ENCODE measurements around the gene ATP5PF. TPM values are rescaled to one million over a fixed set of nuclear protein-coding genes. Genes with fewer than 3 reads are reported as not detected.
A peak's percentile ranks its signal among the peaks of the same experiment; 100 is the strongest.
"Not testable (repeated sequence)": the region's sequence is repeated elsewhere in the genome, so short reads cannot be mapped to it uniquely, and the experiment has no call there.

Gene ATP5PF
- polyA plus RNA-seq (2013, experiment 1 of 2; ENCODE audit: insufficient read length), result 139 TPM
- 143 TPM for polyA plus RNA-seq (2013, experiment 2 of 2; ENCODE audit: insufficient read length)

GRCh38 chr21:25734904-25735645 lies at the start of gene ATP5PF, which contains the start of gene GABPA:
ATP5PF (minus strand) TSS chr21:25734904; CDS start chr21:25729794, 5,110 bp downstream.
GABPA (plus strand) TSS chr21:25734972; CDS start chr21:25741599, 6,627 bp downstream.
- DNase-seq, result peak; percentile 99

- DNase-seq, result not testable (repeated sequence)
These were observed 43.6 kb upstream of the ATP5PF start for GRCh38 chr21:25778126-25778875.

DNA sequence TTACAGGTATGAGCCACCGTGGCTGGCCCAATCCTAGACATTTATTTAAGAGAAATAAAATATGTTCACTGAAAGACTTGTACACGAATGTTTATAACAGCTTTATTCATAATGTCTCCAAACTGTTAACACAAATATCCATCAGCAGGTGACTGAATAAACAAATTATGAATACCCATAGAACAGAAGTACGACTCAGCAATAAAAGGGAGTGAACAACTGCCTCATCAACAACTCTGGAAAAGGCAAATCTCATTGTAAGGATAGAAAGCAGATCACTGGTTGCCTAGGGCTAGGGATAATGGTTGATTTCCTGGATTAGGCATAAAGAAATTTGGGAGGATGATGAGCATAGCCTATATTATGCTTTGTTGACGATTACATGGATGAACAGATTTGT lies 41.7 kb upstream of the ATP5PF start:
- DNase-seq, result no peak

DNA sequence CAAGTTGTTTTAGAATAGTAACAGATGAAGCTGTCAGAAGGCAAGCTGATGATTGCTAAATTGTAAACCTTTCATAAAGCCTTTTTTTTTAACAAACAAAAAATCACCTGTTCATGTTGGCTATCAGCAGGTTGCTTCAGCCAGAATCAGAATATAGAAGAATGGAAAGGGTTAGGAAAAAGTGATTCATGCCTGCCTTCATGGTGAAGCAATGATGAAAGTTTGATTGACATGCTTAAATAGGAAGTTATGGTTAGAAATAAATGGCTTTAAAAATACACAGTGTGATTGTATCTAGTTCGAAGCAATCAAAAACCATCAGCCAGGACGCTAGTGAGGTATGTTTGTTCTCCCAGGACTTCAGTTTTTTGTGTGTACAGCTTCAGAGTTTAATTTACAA lies 38.0 kb upstream of the ATP5PF start:
- DNase-seq, result no peak

GRCh38 chr21:25767921-25768320 lies 33.2 kb upstream of the ATP5PF start:
- DNase-seq, result no peak

- no peak for DNase-seq
These were observed 29.4 kb upstream of the ATP5PF start for GRCh38 chr21:25764065-25764464.

DNA sequence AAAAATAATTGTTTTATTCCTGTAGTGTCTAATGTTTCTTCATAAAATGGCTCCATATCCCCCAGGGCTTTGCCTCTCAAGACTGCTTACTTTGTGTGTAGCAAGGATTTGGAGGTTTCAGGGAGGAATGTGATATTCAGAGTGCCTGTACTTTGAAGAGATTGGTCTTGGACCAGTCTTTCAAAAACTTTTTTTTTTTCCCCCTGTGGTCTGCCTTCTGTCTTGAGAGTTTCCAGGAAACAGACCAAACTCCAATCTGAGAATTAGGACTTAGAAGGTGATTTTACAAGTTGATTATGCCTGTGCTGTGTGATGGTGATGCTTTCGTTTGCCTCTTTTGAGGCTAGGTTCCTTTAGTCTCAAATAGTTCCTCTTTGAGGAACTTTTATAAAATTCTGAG lies 26.0 kb upstream of the ATP5PF start:
- no peak for DNase-seq

DNA sequence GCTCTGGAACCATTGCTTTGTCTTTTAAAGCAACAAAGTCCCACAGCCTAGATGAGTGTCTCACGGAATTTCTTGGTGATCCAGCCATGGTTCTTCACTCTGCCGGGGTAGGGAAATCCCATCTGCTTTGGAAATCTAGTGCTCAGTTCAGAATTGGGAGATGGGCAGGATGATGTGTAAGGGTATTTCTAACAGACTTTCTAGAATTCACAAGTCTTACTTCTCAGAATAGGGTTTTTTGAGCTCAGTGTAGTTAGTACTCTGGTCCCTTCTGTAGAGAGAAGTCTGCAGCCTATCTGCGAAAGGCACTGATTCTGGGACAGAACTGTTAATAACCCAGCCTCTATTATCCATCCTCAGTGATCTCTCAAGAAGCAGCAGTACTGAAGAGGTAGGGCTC lies 25.4 kb upstream of the ATP5PF start:
- DNase-seq, result no peak

DNA sequence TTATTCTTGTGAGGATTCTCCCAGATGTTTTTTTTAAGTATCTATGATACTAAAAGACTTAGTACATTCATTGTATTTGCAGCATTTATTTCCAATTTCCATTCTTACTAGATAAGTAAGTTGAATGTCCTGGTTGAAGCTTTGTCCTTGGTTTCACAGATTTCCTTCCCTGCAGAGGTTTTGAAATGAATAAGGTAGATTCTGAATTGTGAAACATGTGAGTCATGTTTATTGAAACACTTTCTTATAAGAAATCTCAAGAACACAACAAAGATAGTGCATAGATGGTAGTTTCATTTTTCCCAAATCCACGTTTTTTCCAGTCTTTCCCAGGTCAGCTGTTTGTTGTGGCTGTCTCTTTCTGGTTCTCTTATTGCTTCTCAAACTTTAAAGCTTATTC lies 24.9 kb upstream of the ATP5PF start:
- no peak for DNase-seq

DNA sequence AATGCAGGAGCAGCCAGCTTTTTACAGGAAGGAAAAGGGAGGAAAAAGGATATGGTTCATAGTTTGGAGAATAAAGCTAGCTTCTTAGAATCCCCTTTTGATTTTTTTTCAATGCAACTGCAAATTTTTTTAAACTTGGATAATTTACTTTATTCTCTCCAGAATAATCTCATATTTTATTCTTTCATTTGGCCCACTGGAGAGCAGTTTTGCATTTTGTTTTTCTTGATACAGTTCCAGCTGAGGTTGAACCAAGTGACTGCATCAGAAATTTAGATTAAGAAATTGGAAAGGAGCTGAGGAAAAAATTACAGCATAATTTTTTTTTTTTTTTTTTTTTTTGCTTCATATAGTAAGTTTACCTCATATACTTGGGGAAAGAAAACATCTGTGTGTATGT lies 22.8 kb upstream of the ATP5PF start:
- no peak for DNase-seq

- no peak for DNase-seq
These were observed 21.7 kb upstream of the ATP5PF start for GRCh38 chr21:25756190-25756932.

DNA sequence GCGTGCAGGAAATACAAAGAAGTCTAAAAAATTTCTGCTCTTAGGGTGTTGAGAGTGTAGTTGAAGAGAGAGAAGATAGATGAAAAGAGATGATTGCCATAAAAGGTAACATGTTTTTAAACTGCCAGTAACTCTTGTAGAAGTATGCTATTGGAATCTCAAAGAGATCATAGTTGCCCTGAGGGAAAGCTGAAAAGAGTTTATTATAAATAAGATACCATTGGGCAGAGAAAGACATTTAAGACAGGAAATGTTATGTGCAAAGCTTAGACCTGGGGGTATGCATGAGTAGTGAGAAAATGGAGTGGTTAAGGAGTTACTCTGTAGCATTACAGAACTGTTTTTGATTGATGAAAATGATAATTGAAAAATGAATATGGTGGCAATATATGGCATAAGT lies 17.7 kb upstream of the ATP5PF start:
- peak; percentile 11 for DNase-seq

DNA sequence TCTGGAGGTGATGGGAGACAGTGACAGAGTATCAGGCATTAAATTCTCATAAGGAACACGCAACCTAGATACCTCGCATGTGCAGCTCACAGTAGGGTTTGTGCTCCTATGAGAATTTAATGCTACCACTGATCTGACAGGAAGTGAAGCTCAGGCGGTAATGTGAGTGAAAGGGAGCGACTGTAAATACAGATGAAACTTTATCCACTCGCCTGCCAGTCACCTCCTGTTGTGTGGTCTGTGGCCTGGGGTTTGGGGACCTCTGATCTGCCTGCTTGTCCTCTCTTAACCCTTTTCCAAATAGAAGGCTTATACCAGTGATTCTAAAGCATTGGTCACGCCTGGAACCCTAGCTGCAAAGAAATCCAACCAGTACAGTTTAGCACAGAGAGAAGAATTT lies 15.4 kb upstream of the ATP5PF start:
- no peak for DNase-seq

DNA sequence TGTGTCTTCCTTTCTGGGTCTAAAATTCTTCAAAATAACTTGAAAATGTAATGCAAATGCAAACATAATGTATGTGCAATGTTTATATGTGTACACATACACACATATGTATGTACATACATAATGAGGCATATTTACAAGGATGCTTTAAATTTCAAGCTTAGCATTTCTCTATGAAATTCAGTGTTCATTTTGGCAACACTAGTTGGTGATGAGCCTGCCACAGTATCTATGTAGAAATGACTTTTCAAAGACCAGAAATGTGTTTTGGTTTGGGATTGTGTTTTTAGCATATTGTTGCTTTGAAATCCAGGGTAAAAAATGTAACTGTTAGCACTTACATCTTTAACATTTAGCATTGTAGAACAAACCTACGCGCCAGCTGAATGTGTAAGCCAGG lies 10.2 kb upstream of the ATP5PF start:
- DNase-seq, result no peak

GRCh38 chr21:25742900-25743299 lies 8.2 kb upstream of the ATP5PF start:
- DNase-seq, result no peak

DNA sequence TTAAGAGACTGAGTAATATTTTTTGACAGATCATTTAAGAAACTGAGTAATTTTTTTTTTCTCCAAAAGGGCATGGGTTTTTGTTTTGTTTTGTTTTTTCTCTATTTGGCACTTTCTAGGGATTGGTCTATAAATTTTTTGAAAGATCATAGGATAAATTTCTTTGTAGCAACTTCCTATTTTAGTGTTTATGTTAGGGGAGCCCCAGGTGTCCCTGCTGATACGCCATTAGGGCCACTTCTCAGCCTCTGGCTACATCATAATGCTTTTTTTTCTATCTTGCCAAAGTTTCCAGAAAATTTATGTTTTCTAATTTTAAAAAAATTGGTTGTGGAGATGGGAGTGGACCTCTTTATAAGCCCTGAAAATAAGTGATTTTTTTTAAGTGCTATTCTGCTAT lies 2.7 kb upstream of the ATP5PF start:
- no peak for DNase-seq

DNA sequence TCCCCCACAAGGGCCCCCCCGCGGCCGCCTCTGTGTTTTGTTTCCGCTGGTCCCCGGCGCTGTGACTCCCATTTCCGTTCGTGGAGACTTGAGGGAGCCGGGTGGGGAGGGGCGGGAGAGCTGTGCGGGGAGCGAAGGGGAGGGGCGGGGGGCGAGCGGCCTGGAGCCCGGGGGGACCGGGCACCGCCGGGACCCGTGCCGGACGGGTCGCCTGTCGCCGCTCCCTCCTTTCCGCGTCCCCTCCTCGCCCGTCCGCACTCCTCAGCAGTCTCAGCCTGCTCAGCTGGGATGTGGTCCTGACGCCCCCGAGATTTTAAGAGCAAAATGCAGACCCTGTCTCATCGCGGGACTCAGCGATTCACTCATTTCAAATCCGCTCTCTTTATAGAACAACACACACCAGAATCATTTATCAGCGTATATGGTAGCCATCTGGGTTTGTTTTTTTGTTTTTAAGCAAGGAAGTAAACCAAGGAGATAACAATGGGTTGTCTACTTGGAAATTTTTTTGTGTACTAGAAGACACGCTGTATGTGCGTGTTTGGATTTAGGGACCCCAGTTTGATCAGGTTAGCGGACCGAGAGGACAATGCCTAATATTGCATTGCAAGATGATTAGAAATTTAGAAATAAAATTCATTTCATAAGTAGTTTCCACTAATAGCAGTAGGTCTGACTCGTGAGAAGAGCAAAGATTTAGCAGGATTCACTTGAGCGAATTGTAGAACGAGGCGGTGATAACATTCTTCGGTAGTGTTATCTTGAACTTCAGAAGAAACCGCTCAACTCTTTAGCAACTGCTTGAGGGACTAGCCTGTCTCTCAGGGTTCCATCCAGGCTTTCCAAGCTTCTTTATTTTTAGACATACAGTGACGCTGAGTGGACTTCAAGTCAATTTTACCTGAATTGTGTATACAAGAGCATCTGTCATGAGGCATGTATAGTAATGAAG lies 1.2 kb upstream of the ATP5PF start:
- DNase-seq, result peak; percentile 90

DNA sequence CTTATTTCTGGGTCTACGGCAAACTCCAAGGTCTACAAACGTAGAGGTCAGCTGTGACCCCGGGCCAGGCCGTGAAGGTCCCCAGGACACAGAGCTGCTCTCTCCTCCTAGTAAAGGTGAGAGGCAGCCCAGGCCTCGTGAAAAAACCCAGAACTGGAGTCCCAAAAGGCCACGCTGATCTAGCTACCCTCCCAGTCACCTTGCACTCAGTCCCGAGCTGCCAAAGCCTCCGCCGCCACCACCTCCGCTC lies 125 bp downstream of the ATP5PF start:
- DNase-seq, result no peak

DNA sequence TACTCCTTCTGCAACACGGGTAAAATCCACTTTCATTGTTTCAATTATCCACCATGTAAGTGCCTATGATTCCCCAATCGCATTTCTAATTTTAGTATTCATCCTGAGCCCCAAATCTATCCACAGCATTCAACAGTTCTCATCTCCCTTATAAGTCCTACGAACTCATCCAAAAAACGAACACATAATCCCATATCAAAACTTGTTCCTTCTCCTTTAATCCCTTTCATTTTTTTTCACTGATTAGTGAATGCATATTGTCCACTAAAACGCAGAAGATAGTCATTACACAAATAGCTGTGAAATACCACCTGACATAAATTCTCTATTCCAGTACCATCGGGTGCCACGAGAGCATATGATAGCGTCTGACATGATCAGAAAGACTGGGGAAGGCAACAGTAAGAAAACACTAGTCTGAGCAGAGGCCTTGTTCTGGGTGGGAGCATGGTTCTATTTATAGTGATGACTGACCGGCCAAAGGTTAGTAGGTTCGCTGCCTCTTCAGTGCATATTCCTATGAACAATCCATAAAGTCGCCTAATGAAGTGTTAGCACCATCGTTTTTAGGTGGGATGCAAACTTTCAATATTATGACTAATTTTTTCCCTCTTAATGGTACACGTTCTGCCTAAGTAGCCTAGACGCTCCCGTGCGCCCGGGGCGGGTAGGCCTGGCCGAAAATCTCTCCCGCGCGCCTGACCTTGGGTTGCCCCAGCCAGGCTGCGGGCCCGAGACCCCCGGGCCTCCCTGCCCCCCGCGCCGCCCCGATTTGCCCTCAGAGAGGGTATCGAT lies 648 bp downstream of the ATP5PF start:
- peak; percentile 26 for DNase-seq

GRCh38 chr21:25732091-25732760 lies 2.5 kb downstream of the ATP5PF start:
- DNase-seq, result peak; percentile 3

DNA sequence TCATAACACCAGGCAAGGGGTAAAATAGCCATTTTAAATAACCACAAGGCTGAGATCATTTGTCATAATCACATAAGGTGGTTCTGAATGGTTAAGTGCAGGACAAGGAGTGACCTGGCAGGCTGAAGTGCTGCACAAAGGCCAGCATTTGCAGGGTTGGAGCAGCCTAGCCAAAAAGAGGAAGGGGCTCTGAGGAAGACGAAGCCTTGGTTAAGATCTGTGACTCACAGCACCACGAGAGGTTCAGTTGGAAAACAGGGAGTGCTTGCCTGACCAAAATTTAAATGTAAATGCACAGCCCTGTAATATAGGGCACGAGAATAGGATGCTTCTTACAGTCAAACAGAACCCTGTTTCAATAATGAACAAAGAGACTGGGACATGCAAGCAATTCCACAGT lies 12.1 kb downstream of the ATP5PF start:
- DNase-seq, result no peak
